Tibial nerve (tissue), 4 donors: ENCODE data around the gene RPA1. TPM values are rescaled to one million over a fixed set of nuclear protein-coding genes. Genes with fewer than 3 reads are reported as not detected.

Experiments used
- DNase-seq, 2 donors: peaks; one replicate each; pipeline ENCODE4 v3.0.0-alpha.2; 2019; ENCODE audit warnings: low spot score in 2 of 2
- H3K27ac ChIP-seq, 4 donors: fragments of 200-600 bp; sonication (generic) in 3 of 4; one replicate each; pipeline ENCODE4 v1.5.1; 2017 to 2019; ENCODE audit warnings: mild to moderate bottlenecking in 1 of 4
- H3K27me3 ChIP-seq, 2 donors: fragments of 200-600 bp; sonication (generic) in 1 of 2; one replicate each; pipeline versions ENCODE4 v1.5.1 to v1.6.0; 2017 to 2019
- H3K36me3 ChIP-seq, 3 donors: fragments of 200-600 bp; sonication (generic); one replicate each; pipeline ENCODE4 v1.5.1; 2018 to 2019
- H3K4me1 ChIP-seq, 4 donors: fragments of 200-600 bp; sonication (generic) in 3 of 4; one replicate each; pipeline ENCODE4 v1.5.1; 2017 to 2019
- H3K4me3 ChIP-seq, 4 donors: fragments of 200-600 bp; sonication (generic) in 3 of 4; one replicate each; pipeline ENCODE4 v1.5.1; 2017 to 2019; ENCODE audit warnings: mild to moderate bottlenecking in 1 of 4, moderate library complexity in 1 of 4
- H3K9me3 ChIP-seq, 4 donors: fragments of 200-600 bp; sonication (generic) in 3 of 4; one replicate each; pipeline ENCODE4 v1.5.1; 2017 to 2019
- CTCF ChIP-seq, 5 experiments: fragments of 200-600 bp in 3 of 5; fragments of 450-650 bp in 2 of 5; sonication (generic) in 3 of 5; IDR thresholded peaks; one replicate each; pipeline ENCODE4 v1.5.1; 2016 to 2019; ENCODE audit warnings: antibody characterized with exemption in 5 of 5, mild to moderate bottlenecking in 3 of 5, moderate library complexity in 2 of 5
- EP300 ChIP-seq, 2 donors: sonication (generic); formaldehyde crosslinking; IDR thresholded peaks; one replicate each; pipeline ENCODE4 v1.6.1; 2017; ENCODE audit warnings: antibody characterized with exemption in 2 of 2, mild to moderate bottlenecking in 1 of 2
- POLR2A ChIP-seq, 2 donors: fragments of 450-650 bp; IDR thresholded peaks; one replicate each; pipeline ENCODE4 v1.6.1; 2017; ENCODE audit warnings: antibody characterized with exemption in 2 of 2, mild to moderate bottlenecking in 2 of 2, moderate library complexity in 2 of 2
- WGBS, 2 donors: methylation state at CpG; one replicate each; pipeline ENCODE4 v1.1.5; 2018; 5-methylcytosine and 5-hydroxymethylcytosine counted together
- total RNA-seq, 4 donors: library from RNA; depleted of rRNA; stranded (reverse); fragments of >200 nt; gene quantifications; one replicate each; pipeline ENCODE4 v1.1.0, GENCODE V29; 2016

The RPA1 gene
- total RNA-seq, 4 donors from 2014 or later: 18.0 to 31.0 (median 26.7) TPM

GRCh38 chr17:1896243-1897104 is 66.7 kb downstream of the RPA1 start:
- TF ChIP-seq CTCF (IDR thresholded peaks at IDR 0.05) (no peak), POLR2A (IDR thresholded peaks at IDR 0.05) (no peak), EP300 (IDR thresholded peaks at IDR 0.05) (no peak)
- DNase-seq: no peak
- Histone ChIP-seq H3K4me1 (no peaks in the 10 kb centered on the region), H3K36me3 (peaks cover 0 to 83% (median 14%) of the 10 kb centered on the region in 3 donors), H3K4me3 (no peak overlapping the region), H3K27me3 (no peaks in the 10 kb centered on the region), H3K27ac (no peak overlapping the region), H3K9me3 (no peaks in the 10 kb centered on the region)
- WGBS, 2 donors: 79% methylated on average over 25 of the region's 25 CpGs

- Histone ChIP-seq H3K4me3 (no peak overlapping the region), H3K36me3 (peaks cover 0 to 78% (median 14%) of the 10 kb centered on the region in 3 donors), H3K27ac (no peak overlapping the region), H3K27me3 (no peaks in the 10 kb centered on the region), H3K4me1 (no peaks in the 10 kb centered on the region), H3K9me3 (no peaks in the 10 kb centered on the region)
- TF ChIP-seq CTCF (IDR thresholded peaks at IDR 0.05) (no peak), EP300 (IDR thresholded peaks at IDR 0.05) (no peak), POLR2A (IDR thresholded peaks at IDR 0.05) (no peak)
- DNase-seq: no peak
- 92 to 96% methylated on average over 18 of the region's 18 CpGs for WGBS, 2 donors
Measured at GRCh38 chr17:1897105-1897656, 67.4 kb downstream of the RPA1 start.

DNA sequence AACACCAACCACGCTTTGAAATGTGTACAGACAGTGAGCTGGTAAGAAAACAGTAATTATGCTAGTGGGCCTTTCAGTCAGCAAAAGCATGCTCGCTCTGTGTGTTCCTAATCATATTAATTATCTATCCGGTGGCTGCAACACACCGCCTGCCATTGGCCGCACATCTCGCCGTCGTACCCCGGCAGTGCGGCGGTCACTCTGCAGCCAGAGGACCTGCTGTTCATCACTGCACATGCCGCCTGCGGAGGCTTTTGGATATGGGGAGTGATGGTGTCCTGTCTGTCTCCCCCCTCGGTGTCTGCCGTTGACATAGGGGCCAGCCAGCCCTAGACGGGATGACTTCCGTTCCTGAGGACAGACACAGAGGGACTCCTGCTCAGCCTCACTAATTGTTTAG is 68.5 kb downstream of the RPA1 start:
- DNase-seq: no peak
- Histone ChIP-seq H3K9me3 (no peaks in the 10 kb centered on the region), H3K27me3 (no peaks in the 10 kb centered on the region), H3K4me3 (no peak overlapping the region), H3K27ac (no peak overlapping the region), H3K4me1 (no peaks in the 10 kb centered on the region), H3K36me3 (peaks cover 0 to 72% (median 14%) of the 10 kb centered on the region in 3 donors)
- TF ChIP-seq EP300 (IDR thresholded peaks at IDR 0.05) (no peak), POLR2A (IDR thresholded peaks at IDR 0.05) (no peak), CTCF (IDR thresholded peaks at IDR 0.05) (no peak)
- WGBS, 2 donors: 84 to 88% methylated on average over 17 of the region's 17 CpGs

DNA sequence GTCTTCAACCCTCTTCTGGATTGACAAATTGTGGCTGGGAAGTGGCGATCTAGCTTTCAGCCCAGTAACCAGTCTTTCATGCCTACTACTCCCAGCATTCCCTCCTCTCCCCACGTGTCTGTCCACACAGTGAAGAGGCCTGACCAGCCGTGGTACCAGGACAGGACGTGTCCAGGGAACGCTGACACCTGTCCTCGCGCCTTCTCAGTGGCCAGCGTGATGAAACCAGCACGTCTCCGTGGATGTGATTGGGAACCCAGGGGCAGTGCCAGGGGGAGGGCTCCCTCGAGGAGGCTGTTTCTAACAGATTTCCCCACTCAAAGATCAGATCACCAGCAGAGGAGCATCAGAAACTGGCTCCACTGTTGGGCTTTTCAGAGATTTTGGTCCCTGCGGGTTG is 69.1 kb downstream of the RPA1 start:
- Histone ChIP-seq H3K27me3 (no peaks in the 10 kb centered on the region), H3K9me3 (no peaks in the 10 kb centered on the region), H3K4me1 (no peaks in the 10 kb centered on the region), H3K4me3 (no peak overlapping the region), H3K36me3 (peaks cover 0 to 66% (median 14%) of the 10 kb centered on the region in 3 donors), H3K27ac (no peak overlapping the region)
- WGBS, 2 donors: 87 to 88% methylated on average over 12 of the region's 12 CpGs
- TF ChIP-seq POLR2A (IDR thresholded peaks at IDR 0.05): no peak
- no peak for TF ChIP-seq CTCF (IDR thresholded peaks at IDR 0.05)
- TF ChIP-seq EP300 (IDR thresholded peaks at IDR 0.05): no peak
- DNase-seq: no peak

- H3K36me3 ChIP-seq: peaks cover 0 to 60% (median 14%) of the 10 kb centered on the region in 3 donors
- 85 to 88% methylated on average over 8 of the region's 8 CpGs for WGBS, 2 donors
Measured at GRCh38 chr17:1899403-1900000, 69.7 kb downstream of the RPA1 start.

More at GRCh38 chr17:1899403-1900000, 69.7 kb downstream of the RPA1 start:
- DNase-seq: no peak
- no peak overlapping the region for H3K4me3 ChIP-seq
- H3K4me1 ChIP-seq: no peaks in the 10 kb centered on the region
- H3K27ac ChIP-seq: no peak overlapping the region
- no peaks in the 10 kb centered on the region for H3K27me3 ChIP-seq
- H3K9me3 ChIP-seq: no peaks in the 10 kb centered on the region
- peak in 1 of 5 experiments; percentile 15 for TF ChIP-seq CTCF (IDR thresholded peaks at IDR 0.05)
- TF ChIP-seq EP300 (IDR thresholded peaks at IDR 0.05): no peak
